GM18505 (cell line): ENCODE data around the gene PRDM16.

Experiments
- ATAC-seq: cut with Tn5 transposase; IDR thresholded peaks from one replicate; pipeline ENCODE4 v1.9.1; 2021; ENCODE audit not compliant: unreplicated experiment
- POLR2A ChIP-seq: IDR thresholded peaks from 4 replicates; pipeline ENCODE4 v1.6.1; 2011; ENCODE audit warnings: borderline replicate concordance; ENCODE audit not compliant: insufficient read depth, insufficient read length; ENCODE audit errors: extremely low read depth

The PRDM16 gene

DNA sequence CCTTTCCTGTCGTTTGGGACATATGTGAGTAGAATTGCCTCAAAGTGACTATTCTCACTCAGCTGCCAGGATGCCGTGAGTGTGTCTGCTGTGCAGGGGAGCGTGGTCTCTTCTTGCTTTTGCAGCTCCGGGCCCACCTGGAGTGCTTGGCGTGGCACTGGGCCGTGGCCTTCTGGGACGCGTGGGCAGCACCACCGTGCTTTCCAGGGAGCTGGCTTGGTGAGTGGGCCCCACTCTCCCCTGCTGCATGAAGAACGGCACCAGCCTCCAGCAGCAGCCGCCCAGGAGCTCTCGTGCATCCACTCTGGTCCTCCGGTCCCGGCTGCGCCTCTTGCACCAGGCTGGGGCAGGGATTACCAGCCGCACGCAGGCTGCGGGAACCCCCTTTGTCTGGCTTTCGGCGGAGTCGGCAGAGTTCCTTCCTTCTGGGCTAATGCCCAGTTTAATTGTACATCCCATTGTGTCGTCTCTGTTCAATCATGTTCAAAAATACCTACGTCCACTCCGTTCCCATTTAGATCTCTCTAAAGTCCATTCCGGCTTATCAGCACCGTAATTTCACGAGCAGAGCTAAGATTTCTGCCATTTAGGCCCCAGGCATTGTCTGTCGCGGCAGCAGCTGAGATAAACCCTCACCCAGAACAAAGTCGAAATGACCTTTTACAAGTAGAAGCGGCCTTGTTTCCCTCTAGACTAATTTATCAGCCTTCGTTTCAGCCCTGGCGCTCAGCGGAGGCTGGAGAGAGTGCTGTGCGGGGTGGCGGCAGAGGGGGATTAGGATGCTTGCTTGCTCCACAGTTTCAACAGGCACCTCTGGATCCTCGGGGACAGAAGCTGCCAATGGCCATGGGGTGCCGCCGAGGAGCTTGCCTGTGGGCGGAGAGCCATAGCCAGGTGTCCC lies 129.6 kb downstream of the PRDM16 start:
- no peak for ATAC-seq
- no peak for TF ChIP-seq POLR2A

DNA sequence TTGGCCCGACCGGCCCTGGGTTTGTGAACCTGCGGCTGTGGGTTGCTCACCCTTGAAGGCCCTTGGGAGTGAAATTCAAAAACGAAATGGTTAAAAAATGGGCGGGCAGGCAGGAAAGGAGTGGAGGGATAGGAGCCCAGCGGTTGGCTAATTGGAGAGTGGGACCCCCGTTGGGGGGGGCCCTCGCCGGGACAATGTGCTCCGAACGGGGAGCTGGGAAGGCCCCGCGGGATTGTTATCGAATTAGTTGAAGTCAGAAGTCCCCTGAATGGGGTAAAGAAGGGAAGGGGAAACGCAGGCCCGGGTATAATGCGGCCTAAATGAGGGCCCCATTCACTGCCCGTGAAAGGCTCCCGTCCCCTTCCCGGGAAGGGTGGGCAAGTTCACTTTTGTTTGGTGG lies 135.7 kb downstream of the PRDM16 start:
- no peak for ATAC-seq
- no peak for TF ChIP-seq POLR2A

DNA sequence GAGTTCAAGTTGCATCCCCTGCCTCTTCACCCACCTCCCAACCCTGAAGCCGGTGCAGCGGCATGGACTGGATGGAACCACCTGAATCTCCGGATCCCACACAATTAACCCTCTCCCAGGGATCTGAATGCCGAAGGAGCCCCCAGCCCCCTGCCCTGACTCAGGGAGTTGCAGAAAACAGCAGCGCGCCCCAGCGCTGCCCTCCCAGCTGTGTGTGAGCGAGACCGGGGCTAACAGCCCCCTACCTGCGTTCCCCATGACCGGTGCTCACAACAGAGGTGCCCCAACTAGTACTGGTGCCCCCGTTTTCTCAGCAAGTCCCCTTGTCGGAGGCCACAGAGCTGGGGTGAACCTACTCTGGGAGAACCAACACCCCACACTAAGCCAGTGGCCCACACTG lies 136.8 kb downstream of the PRDM16 start:
- TF ChIP-seq POLR2A, result no peak
- ATAC-seq, result no peak

DNA sequence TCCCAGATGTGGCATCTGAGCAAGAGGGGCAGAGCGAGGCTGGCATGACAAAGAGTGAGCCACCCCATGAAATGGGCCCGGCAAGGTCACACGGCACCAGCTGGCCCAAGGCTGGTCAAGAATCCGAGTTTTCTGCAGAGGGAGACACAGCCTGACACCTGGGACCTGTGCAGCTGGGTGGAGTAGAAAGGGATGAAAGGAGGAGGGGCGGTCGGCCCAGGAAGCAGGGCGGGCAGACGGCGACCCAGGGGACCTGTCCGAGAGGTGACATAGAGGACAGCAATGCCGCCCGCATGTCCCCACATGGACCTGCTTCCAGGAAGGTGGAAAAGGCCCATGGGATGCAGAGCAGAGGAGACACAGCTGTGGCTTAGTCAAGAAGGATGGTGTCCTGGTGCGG lies 137.7 kb downstream of the PRDM16 start:
- ATAC-seq, result no peak

DNA sequence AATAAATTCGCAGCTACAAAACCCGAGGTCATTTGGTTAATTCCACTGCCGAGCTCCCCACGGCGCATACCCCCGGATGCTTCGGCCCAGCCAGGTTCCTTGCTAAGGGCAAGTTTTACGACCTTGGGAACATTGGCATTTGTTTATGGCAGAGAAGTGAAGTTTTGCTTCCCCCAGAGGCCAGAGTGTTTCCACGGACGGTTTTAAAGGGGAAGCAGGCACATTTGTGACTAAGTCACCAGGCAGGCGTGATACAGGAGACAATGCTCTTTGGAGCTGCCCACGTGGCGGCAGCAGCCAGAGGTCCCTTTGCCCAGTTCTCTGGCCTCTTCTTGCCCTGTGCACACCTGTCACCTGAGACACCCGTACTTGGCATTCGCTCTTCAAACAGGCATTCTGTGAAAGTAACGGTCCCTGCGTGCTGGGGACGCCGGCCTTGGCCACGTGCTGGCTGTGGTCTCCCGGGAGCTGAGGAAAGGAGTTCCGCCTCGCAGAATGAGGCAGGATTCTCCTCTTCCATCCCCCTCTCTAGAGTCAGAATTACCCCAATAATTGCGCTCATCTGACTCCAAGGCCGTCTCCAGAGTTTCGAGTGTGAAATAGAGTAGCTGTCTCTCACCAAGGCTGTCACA lies 138.3 kb downstream of the PRDM16 start:
- no peak for ATAC-seq
- TF ChIP-seq POLR2A, result no peak

More for the DNA sequence above, 137.7 kb downstream of the PRDM16 start:
- TF ChIP-seq POLR2A, result no peak

DNA sequence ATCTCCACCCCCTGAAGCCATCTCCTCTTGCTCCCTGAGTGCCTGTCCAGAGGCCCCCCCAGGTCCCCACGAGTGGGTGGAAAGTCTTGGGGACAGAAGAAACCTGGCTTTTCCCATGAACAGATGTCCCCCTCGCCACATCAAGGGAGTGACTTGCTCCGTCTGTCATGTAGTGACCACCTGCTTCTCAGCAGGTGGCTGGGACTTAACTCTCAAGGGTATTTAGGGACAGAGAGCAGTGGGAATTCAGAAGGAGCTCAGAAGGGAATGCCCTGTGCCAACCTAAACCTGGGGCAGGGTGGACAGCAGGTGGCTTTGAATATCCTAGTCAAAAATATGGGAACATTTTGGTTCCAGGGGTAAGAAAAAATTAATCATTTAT lies 139.8 kb downstream of the PRDM16 start:
- ATAC-seq, result no peak

DNA sequence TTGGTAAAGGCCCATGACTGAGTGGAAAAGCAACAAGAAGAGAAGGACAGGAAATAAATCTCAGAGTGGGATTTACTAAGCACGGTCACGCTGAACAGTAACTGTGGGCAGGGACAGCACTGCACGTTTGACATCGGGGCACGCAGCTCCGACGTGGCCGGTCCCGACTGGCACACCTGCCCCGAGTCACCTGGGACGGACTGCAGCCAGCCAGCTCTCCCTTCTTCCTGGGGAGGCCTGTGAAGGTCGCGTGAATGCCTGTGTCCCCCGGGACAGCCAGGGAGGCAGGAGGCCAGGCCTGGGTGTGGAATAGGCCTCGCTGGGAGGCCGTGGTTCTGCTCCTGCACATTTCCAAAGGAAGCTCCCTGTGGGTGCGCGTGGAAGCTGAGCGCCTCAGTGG lies 140.2 kb downstream of the PRDM16 start:
- no peak for TF ChIP-seq POLR2A
- no peak for ATAC-seq

More for the DNA sequence above, 139.8 kb downstream of the PRDM16 start:
- no peak for TF ChIP-seq POLR2A

DNA sequence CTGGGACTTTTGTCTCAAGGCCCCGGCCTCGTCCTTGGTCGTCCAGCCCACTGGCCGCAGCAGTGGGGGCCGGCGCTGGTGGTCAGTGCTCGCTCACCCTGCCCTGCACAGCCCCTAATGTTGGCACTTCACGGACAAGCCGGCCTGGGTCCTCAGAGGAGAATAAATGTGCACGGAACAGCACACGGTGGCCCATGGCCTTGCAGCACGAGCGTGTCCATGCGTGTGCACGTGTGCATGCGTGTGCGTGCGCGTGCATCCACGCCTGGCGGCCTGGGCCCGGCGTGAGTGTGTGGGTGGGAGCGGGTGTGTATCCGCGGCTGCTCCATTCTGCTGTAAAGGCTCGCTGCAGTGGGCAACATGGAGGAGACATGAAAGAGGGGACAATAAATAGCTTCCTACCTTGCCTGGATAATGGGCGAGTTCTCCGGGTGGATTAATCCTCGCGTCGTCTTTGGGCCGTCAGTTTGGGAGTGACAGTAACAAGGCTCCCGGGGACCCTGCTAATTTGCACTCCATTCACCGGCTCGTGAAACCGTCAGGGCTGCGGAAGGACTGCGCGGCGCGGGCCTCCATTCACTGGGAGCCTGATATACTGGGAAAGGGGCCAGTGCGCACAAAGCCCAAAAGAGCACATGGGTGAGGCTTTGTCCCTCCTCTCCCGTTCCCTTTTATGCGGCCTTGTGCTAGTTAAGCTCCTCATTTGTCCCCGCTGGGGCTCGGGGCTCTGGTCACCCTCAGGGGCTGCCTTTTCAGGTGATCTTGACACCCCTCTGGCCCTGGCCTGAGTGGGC lies 142.8 kb downstream of the PRDM16 start:
- TF ChIP-seq POLR2A, result no peak
- no peak for ATAC-seq

DNA sequence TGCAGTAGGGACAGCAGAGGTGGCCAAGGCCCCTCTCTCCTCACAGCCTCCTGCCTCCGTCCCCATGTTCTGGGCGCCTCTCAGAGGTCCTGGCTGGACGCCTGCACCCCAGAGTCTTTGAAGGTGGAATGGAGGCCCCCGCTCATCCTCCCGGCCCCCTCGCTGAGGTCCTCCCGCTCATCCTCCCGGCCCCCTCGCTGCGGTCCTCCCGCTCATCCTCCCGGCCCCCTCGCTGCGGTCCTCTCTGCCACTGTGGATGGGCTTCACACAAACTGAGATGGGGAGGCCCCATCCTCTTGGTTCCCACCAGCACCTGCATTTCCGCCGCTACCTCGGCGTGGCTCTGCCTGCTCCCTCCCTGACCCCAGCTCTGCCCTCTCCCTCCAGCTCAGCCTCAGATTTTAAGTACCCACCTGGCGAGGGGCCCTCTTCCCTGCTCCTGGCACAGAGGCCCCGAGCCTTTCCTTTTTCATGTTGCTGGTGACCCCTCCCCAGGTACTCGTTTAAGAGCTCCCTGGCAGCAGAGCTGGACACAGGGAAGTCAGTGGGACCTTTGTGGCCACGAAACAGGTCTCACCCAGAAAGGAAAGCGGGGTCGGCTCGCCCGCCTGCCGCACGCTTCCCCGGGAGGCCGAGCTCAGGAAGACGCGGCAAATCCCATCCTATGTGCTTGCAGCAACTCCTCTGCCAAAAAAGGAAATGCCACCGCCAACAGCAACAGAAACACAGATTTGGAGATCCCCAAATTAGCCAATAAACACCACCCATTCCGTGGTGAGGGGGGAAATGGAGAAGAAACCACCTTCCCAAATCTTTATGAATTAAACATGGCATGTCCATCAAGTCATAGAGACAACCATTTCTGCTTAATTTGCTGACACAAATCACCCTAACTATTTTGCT lies 143.7 kb downstream of the PRDM16 start:
- no peak for TF ChIP-seq POLR2A
- no peak for ATAC-seq

DNA sequence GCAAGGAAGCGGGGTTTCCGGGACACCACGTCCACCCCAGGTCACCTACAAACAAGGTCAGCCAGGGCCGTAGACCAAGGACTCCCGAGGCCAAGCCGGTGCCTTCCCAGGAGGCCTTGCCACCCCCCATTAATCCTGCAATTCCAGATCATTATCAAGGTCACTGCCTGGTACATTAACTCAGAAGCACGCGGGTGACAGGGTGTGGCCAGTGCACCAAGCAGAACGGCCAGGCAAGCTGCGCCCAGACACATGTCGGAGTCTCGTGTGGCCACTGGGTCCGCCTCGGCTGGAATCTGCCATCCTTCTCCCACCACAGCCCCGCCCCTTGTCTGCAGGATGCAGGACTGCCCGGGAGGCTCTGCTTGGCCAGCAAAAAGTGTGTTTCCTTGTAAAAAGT lies 144.7 kb downstream of the PRDM16 start:
- TF ChIP-seq POLR2A, result no peak
- ATAC-seq, result no peak

DNA sequence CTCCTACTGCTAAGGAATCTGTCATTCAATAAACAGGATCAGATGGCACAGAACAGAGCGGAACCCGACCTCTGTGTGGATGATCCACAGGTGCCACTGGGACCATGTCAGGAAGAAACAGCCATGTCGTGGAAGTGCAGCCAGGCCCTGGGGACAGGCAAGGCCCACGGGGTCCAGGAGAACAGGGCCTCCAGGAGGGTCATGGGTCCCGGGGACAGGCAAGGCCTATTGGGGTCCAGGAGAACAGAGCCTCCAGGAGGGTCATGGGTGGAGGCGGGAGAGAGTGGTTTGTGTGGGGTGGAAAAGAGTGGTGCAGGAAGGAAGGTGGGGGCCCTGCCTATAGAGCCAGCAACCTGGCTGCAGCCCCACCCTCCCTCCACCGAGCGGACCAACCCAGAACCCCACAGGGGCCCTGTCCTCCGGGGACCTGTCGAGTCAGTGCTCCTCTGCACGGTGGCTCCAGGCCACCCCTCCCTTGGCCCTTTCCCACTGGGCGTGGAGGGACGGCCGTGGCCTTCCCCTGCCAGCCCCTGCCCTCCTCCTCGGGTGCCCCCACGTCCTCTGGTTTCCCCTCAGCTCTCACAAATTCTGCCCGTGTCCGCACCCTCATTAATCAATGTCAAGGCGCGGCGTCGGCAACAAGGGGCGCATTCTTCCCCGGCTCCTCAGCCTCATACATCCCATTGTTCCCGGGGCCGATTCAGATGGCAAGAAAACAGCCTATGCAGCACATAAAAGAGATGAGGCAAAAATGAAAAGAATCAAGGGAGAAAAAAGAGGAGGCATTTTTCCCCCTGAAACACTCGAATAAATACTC lies 146.4 kb downstream of the PRDM16 start:
- no peak for ATAC-seq

DNA sequence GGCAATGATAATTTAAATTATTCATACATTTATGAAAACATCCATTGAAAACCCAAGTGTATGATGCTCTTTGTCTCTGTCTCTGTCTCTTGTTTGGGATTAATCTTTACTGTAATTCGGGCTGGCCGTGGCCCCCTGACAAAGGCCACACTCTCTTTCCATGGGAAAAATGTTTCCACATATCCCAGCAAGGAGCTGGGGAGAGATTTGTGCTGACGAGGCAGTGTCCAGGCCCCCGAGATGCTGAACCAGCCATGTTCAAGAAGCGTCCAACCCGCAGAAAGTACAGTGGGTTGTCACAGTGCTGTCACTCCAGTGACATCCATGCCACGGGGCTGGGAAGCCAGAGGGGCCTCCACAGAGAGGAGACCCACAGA lies 147.0 kb downstream of the PRDM16 start:
- no peak for ATAC-seq
- no peak for TF ChIP-seq POLR2A

More for the DNA sequence above, 146.4 kb downstream of the PRDM16 start:
- TF ChIP-seq POLR2A, result no peak
